HUES6 (cell line): ENCODE results near the gene MDFIC.

Experiments
- H3K27ac ChIP-seq: 2 replicates; pipeline ENCODE4 v1.7.0; 2013; ENCODE audit warnings: low read depth, mild to moderate bottlenecking, low read length, inconsistent platforms
- H3K27me3 ChIP-seq: 2 replicates; pipeline ENCODE4 v1.6.1; 2013; ENCODE audit warnings: low read length; ENCODE audit not compliant: control insufficient read depth, insufficient read depth
- H3K36me3 ChIP-seq: 2 replicates; pipeline ENCODE4 v1.6.1; 2013; ENCODE audit warnings: low read length; ENCODE audit not compliant: control insufficient read depth, insufficient read depth
- H3K4me1 ChIP-seq: 2 replicates; pipeline ENCODE4 v1.6.1; 2013; ENCODE audit warnings: low read length; ENCODE audit not compliant: control insufficient read depth, insufficient read depth
- H3K4me3 ChIP-seq: 2 replicates; pipeline ENCODE4 v1.5.1; 2013; ENCODE audit warnings: low read depth, low read length
- H3K9ac ChIP-seq: one replicate; pipeline ENCODE4 v1.6.1; 2013; ENCODE audit warnings: mild to moderate bottlenecking, low read length
- H3K9me3 ChIP-seq: 2 replicates; pipeline ENCODE4 v1.6.1; 2013; ENCODE audit warnings: low read depth, low read length; ENCODE audit not compliant: control insufficient read depth, insufficient read depth

The MDFIC gene

GRCh38 chr7:115037128-115037802 lies 115.4 kb downstream of the MDFIC start:
- H3K4me1 ChIP-seq: peaks cover 4% of the 10 kb centered on the region; the same call in 1 of the 2 replicates

DNA sequence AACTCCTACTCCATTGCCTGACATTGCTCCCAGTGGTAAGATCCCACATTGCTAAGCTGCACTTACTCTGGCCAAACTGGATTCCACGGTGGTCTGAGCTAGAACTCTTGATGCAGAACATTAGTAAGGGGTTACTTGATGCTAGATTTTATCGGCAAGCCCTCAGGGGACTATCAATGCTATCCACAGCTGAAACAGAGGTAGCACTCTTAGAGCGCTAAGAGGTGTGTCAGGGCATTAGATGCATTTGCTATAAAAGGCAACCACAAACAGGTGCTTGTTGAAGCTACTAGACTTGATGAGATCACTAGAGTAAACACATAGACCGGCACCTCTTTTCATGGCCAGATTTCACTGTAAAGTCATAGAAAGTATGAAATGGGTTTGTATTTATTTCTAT lies 116.3 kb downstream of the MDFIC start:
- H3K9ac ChIP-seq: no peak overlapping the region
- H3K27me3 ChIP-seq: no peaks in the 10 kb centered on the region
- no peaks in the 10 kb centered on the region for H3K9me3 ChIP-seq
- H3K4me1 ChIP-seq: peaks cover 4% of the 10 kb centered on the region; the same call in 1 of the 2 replicates
- no peak overlapping the region for H3K27ac ChIP-seq
- H3K36me3 ChIP-seq: no peaks in the 10 kb centered on the region
- H3K4me3 ChIP-seq: no peak overlapping the region

More at GRCh38 chr7:115037128-115037802, 115.4 kb downstream of the MDFIC start:
- H3K36me3 ChIP-seq: no peaks in the 10 kb centered on the region
- H3K9ac ChIP-seq: no peak overlapping the region
- H3K9me3 ChIP-seq: no peaks in the 10 kb centered on the region
- H3K4me3 ChIP-seq: no peak overlapping the region
- no peaks in the 10 kb centered on the region for H3K27me3 ChIP-seq
- no peak overlapping the region for H3K27ac ChIP-seq

- H3K4me1 ChIP-seq: no peaks in the 10 kb centered on the region
- H3K4me3 ChIP-seq: no peak overlapping the region
- no peak overlapping the region for H3K9ac ChIP-seq
- H3K36me3 ChIP-seq: no peaks in the 10 kb centered on the region
- no peak overlapping the region for H3K27ac ChIP-seq
- no peaks in the 10 kb centered on the region for H3K9me3 ChIP-seq
- no peaks in the 10 kb centered on the region for H3K27me3 ChIP-seq
These were observed 118.2 kb downstream of the MDFIC start for GRCh38 chr7:115040057-115040456.

GRCh38 chr7:115040495-115040894 lies 118.6 kb downstream of the MDFIC start:
- Histone ChIP-seq H3K4me3 (no peak overlapping the region), H3K9me3 (no peaks in the 10 kb centered on the region), H3K27ac (no peak overlapping the region), H3K36me3 (no peaks in the 10 kb centered on the region), H3K9ac (no peak overlapping the region), H3K4me1 (no peaks in the 10 kb centered on the region), H3K27me3 (no peaks in the 10 kb centered on the region)

- H3K27me3 ChIP-seq: no peaks in the 10 kb centered on the region
- no peaks in the 10 kb centered on the region for H3K36me3 ChIP-seq
- no peak overlapping the region for H3K4me3 ChIP-seq
- no peaks in the 10 kb centered on the region for H3K9me3 ChIP-seq
- no peaks in the 10 kb centered on the region; the same call in 1 of the 2 replicates for H3K4me1 ChIP-seq
- no peak overlapping the region for H3K27ac ChIP-seq
- no peak overlapping the region for H3K9ac ChIP-seq
These were observed 120.7 kb downstream of the MDFIC start for GRCh38 chr7:115042596-115042995.

- Histone ChIP-seq H3K9ac (no peak overlapping the region), H3K9me3 (no peaks in the 10 kb centered on the region), H3K4me3 (no peak overlapping the region), H3K4me1 (no peaks in the 10 kb centered on the region; the same call in 1 of the 2 replicates), H3K27ac (no peak overlapping the region), H3K36me3 (no peaks in the 10 kb centered on the region), H3K27me3 (no peaks in the 10 kb centered on the region)
These were observed 121.7 kb downstream of the MDFIC start for GRCh38 chr7:115043605-115044004.

DNA sequence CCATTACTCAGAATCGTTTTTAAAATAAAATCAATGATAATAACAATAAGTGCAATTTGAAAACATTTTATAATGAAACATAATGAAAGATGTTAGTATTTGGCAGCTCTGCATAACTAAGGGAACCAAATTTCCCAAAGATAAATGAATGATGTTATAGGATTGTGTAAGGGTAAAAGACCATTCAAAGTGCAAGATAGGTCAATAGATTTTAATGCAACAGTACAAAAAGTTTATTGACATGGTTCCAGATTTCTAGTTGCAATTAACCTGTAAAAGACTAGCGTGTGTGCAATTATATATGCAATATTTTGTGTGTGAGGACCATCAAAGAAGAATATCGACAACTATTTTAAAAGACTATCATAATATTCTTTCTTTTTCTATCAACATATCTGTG lies 122.3 kb downstream of the MDFIC start:
- Histone ChIP-seq H3K4me1 (no peaks in the 10 kb centered on the region; the same call in 1 of the 2 replicates), H3K27me3 (no peaks in the 10 kb centered on the region), H3K4me3 (no peak overlapping the region), H3K36me3 (no peaks in the 10 kb centered on the region), H3K9ac (no peak overlapping the region), H3K9me3 (no peaks in the 10 kb centered on the region), H3K27ac (no peak overlapping the region)

DNA sequence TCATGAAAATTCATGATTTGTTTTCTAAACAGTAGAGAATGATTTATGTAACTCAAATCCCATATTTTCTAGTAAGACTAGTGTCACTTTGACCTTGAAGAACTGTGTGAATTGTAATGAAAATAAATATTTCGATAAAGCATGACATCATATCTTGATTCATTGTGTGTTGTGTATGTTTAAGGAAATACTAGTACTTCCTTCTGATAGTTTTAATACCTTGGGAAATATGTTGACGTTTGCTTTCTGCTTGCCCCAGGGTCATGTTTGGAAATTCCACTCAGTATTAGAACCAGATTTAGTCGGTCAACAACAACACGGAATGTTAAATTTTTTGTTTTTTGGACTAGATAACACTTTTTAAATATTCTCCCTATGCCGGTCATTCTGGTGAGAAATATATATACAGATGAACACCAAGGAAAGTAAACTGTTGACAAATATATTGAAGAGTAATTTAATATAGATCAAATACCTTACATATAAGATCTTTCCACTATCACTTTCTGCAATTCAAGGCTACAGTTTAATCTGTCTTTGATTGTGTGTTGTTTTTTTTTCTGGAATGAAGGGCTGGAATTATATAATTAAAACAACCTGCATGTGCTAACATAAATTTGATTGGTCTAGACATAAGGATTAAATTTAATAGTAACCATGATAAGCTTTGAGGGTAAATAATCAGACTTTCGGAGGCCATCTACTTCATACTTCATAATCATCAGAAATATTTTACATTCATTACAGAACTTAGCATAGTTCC lies 126.2 kb downstream of the MDFIC start:
- H3K27ac ChIP-seq: no peak overlapping the region
- H3K27me3 ChIP-seq: no peaks in the 10 kb centered on the region
- H3K4me1 ChIP-seq: no peaks in the 10 kb centered on the region; the same call in 1 of the 2 replicates
- no peak overlapping the region for H3K4me3 ChIP-seq
- H3K36me3 ChIP-seq: no peaks in the 10 kb centered on the region
- no peaks in the 10 kb centered on the region for H3K9me3 ChIP-seq
- no peak overlapping the region for H3K9ac ChIP-seq

DNA sequence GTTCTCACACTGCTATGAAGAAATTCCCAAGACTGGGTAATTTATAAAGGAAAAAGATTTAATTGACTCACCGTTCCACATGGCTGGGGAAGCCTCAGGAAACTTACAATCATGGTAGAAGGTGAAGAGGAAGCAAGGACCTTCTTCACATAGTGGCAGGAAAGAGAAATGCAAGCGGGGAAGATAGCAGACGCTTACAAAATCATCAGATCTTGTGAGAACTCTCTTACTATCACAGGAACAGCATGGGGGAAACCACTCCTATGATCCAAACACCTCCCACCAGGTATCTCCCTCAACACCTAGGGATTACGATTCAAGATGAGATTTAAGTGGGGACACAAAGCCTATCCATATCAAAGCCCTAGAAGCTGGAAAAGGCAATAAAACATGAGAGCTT lies 130.8 kb downstream of the MDFIC start:
- Histone ChIP-seq H3K27ac (no peak overlapping the region), H3K4me3 (no peak overlapping the region), H3K4me1 (no peaks in the 10 kb centered on the region), H3K9ac (no peak overlapping the region), H3K27me3 (no peaks in the 10 kb centered on the region), H3K36me3 (no peaks in the 10 kb centered on the region), H3K9me3 (no peaks in the 10 kb centered on the region)

DNA sequence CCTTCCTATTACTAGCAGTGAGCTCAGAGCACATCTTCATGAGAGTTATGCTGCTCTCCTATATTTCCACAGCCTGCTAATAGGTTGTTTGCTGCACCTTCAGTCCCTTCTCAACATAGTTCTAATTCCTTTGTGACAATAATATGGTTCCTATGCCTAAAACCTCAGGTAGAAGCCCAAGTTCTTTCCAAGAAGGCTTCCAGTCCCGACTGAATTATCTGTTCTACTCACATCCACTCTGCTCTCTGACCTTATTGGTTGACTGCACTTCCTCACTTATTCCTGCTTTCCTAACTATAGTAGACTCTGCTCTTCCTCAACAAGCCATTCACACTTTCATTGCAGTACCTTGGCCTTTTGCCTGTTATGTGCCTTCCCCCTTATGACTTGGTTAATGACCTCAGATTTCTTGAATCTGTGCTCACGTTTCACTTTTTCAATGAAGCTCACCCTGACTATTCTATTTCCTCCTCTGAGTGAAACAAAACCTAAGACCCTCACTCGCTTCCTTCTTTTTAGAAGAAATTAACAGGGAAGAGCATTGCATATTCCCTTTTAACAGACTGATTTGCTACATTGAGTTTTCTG lies 132.7 kb downstream of the MDFIC start:
- H3K9me3 ChIP-seq: no peaks in the 10 kb centered on the region
- no peak overlapping the region for H3K27ac ChIP-seq
- no peaks in the 10 kb centered on the region for H3K4me1 ChIP-seq
- H3K4me3 ChIP-seq: no peak overlapping the region
- no peaks in the 10 kb centered on the region for H3K36me3 ChIP-seq
- H3K27me3 ChIP-seq: no peaks in the 10 kb centered on the region
- H3K9ac ChIP-seq: no peak overlapping the region

DNA sequence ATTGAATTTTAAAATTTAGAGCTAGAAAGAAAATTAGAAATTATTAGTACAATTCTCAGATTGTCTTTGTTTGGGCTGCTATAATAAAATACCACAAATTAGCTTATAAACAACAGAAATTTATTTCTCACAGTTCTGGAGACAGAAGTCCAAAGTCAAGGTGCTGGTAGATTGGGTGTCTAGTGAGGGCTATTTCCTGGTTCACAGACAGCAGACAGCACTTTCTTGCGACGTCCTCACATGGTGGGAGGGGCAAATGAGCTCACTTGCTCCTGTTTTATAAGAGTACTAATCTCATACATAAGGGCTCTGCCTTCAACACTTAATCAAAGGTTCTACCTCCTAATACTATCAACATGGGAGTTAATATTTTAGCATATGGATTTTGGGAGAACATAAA lies 134.1 kb downstream of the MDFIC start:
- H3K4me1 ChIP-seq: no peaks in the 10 kb centered on the region

More for the DNA sequence above, 134.1 kb downstream of the MDFIC start:
- H3K9me3 ChIP-seq: no peaks in the 10 kb centered on the region
- no peak overlapping the region for H3K27ac ChIP-seq
- no peaks in the 10 kb centered on the region for H3K36me3 ChIP-seq
- no peak overlapping the region for H3K4me3 ChIP-seq
- H3K9ac ChIP-seq: no peak overlapping the region
- H3K27me3 ChIP-seq: no peaks in the 10 kb centered on the region
